ENCODE data around the gene GRAMD1B. TPM values are rescaled to one million over a fixed set of nuclear protein-coding genes. Genes with fewer than 3 reads are reported as not detected.

GRAMD1B gene
- total RNA-seq, 4 donors from 2014 or later: 5.1 to 10.5 (median 8.4) TPM

DNA sequence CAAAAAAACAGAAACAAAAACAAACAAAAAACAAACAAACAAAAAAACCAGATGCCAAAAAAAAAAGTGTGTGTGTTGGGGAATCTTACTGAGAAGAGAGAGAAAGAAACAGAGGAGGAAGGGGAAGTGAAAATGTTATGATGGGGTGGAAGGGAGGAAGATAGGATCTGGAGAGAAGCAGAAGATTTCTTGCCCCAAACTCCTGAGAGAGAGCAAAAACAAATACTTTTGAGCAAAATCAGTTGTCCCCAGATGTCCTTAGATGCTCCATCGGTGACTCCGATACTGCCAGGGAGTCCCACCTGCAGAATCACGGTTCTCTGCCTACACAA lies 19.9 kb upstream of the GRAMD1B start:
- no peak for TF ChIP-seq CTCF (IDR thresholded peaks at IDR 0.05; ENCODE audit: low read depth)

DNA sequence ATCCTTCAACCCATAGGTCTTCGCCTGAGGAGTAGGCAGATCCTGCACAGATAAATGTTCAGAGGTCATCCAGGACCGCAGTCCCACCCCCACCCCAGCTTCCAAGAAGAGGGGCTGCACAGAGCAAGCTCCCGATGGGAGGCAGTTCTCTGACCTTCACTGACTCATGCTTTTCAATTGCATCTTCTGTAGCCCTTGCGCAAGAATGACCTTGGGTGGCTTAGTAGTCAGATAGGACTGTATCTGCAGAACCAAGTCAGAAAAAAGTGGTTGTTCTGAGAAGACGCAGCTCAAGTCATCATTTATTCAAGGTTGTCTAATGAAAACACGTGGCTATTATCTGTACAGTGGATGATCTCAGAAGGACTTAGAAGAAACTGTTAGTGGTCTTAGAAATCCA lies 16.4 kb upstream of the GRAMD1B start:
- TF ChIP-seq CTCF (IDR thresholded peaks at IDR 0.05; ENCODE audit: low read depth): no peak

DNA sequence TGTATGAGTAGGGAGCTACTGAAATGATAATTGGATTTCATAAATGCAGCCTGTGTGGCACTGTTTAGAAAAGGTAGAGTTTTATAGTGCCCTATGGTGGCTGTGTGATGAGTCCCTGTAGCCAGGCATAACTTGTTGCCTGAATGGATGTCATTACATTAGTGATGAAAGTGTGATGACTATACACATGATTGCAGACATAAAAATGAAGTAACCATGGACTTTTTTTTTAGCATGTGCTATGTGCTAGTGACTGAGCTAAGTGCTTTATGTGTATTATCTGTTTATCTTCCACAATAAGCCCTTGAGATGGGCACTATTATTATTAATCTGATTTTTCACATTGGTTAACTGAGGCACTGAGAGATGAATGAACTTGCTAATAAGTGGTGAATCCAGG lies 13.5 kb upstream of the GRAMD1B start:
- no peak for TF ChIP-seq CTCF (IDR thresholded peaks at IDR 0.05; ENCODE audit: low read depth)

DNA sequence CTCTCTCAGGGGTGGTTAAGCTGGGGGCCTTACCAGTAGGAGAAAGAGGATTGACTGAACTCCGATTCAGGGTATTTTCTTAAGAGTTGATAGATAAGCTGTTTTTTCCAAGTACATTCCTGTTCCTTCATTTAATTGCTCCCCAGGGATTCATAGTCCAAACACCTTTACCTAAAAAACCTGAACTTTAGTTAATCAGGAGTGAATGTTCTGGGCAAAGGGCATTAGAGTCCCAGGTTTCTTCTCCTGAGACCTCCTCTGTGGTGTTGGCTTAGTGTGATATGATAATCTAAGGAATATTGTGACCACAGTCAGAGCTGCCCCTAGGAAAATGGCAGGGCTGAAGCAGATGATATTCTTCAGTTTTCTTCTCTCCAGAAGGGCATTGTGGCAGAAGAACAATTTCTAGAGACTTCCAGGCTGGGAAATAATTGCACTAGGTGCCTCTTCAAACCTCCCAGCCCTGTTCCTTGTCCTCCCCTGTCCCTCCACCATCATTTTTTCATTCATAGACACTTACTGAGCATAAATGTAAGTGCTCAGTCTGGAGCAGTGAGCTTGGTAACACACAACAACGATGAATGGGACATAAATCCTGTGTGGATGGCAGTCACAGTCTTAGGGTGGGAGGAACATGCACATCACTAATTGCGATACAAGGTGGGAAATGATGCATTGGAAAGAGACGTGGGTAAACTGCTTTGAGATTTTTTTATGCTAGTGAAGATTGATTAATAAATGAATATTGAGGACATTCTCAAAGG lies 11.5 kb upstream of the GRAMD1B start:
- TF ChIP-seq CTCF (IDR thresholded peaks at IDR 0.05; ENCODE audit: low read depth): no peak

DNA sequence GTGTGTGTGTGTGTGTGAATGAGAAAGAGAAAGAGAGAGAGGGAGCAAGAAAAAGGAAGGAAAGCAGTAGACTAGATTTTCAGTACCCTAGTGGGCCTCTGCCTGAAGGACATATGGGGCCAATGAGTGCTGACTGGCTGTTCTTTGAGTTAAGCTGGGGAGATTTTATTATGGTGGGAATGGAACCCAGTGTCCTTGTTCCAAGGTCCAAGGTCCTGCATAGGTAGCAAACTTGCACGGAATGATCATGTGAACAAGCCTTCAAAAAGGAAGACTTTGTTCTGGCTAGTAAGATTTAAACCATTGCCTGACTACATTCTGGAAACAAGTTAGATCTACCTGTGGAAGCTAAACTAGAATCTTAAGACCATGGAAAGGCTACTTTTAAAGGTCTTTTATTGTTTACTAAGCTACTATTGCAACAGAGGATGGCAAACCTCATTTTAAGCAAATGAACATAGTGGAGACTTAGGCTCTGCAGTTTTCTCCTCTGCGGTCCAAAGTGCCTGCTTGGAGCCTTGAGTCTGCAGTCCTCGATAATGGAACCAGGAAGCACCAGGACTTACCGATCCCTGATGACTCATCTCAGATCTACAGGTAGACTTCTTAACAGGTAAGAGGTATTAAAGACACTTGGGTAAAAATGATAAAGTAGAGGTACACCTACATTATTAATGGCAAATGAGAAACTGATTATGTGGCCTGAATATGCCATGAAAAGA lies 10.2 kb upstream of the GRAMD1B start:
- TF ChIP-seq CTCF (IDR thresholded peaks at IDR 0.05; ENCODE audit: low read depth): no peak

DNA sequence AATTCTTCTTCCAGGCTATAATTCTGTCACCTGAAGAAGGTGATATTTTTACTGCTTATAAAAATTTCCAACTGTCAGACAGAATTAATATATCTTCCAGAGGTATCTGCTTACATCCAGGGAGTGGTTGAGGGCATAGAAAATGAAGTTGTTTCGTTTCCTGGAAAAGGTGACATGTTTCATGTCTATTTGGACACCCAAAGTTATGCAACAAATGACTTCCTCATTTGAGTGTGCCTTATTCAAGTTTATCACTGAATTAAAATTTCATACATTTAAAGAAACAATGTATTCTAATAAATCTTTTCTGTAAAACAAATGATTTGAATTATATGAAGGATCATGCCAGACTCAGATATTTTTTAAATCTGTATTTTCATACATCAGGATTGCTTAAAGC lies 8.5 kb upstream of the GRAMD1B start:
- TF ChIP-seq CTCF (IDR thresholded peaks at IDR 0.05; ENCODE audit: low read depth): no peak

- no peak for TF ChIP-seq CTCF (IDR thresholded peaks at IDR 0.05; ENCODE audit: low read depth)
These were observed 4.7 kb upstream of the GRAMD1B start for GRCh38 chr11:123425367-123425766.
